GM10266 (cell line): ENCODE results near the gene DLX4.

Experiments
- DNase-seq: peaks from one replicate; pipeline ENCODE4 v3.0.0; 2012; ENCODE audit errors: extremely low spot score
- TF ChIP-seq, protein P1 (sequence below): IDR thresholded peaks from 2 replicates; pipeline ENCODE4 v1.5.1; 2012; ENCODE audit warnings: mild to moderate bottlenecking, low read depth; ENCODE audit not compliant: control insufficient read depth, insufficient read depth; ENCODE audit errors: missing control alignments

Gene DLX4

DNA sequence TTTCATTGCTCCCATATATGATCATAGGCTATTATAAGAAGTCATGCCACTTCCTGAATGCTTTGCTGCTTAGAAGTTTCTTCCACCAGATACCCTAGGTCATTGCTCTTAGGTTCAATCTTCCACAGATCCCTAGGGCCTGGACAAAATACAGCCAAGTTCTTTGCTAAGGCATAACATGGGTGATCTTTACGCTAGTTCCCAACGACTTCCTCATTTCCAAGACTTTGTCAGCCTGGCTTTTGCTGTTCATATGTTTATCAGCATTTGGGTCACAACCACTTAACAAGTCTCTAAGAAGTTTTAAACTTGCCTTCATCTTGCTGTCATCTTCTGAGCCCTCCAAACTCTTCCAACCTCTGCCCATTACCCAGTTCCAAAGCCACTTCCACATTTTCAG, 46.2 kb downstream of the DLX4 start:
- TF ChIP-seq, protein P1, sequence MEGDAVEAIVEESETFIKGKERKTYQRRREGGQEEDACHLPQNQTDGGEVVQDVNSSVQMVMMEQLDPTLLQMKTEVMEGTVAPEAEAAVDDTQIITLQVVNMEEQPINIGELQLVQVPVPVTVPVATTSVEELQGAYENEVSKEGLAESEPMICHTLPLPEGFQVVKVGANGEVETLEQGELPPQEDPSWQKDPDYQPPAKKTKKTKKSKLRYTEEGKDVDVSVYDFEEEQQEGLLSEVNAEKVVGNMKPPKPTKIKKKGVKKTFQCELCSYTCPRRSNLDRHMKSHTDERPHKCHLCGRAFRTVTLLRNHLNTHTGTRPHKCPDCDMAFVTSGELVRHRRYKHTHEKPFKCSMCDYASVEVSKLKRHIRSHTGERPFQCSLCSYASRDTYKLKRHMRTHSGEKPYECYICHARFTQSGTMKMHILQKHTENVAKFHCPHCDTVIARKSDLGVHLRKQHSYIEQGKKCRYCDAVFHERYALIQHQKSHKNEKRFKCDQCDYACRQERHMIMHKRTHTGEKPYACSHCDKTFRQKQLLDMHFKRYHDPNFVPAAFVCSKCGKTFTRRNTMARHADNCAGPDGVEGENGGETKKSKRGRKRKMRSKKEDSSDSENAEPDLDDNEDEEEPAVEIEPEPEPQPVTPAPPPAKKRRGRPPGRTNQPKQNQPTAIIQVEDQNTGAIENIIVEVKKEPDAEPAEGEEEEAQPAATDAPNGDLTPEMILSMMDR, result no peak
- DNase-seq, result no peak

DNA sequence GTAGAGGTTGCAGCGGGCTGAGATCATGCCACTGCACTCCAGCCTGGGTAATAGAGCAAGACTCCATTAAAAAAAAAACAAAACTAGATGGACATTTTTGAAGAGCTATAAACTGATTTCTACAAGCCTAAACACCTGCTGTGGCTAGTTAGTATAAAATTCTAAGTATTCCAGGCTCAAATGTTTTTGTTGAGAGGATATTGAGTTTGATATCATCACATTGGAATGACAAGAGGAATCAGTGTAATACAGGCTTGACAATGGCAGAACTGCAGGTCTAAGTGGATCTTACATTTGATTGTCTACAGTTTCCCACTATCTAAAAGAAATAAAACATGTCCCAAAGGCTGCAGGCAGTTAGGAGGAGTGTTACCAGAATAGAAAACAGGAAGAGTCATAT, 49.9 kb downstream of the DLX4 start:
- no peak for DNase-seq
- TF ChIP-seq, protein P1, result no peak

DNA sequence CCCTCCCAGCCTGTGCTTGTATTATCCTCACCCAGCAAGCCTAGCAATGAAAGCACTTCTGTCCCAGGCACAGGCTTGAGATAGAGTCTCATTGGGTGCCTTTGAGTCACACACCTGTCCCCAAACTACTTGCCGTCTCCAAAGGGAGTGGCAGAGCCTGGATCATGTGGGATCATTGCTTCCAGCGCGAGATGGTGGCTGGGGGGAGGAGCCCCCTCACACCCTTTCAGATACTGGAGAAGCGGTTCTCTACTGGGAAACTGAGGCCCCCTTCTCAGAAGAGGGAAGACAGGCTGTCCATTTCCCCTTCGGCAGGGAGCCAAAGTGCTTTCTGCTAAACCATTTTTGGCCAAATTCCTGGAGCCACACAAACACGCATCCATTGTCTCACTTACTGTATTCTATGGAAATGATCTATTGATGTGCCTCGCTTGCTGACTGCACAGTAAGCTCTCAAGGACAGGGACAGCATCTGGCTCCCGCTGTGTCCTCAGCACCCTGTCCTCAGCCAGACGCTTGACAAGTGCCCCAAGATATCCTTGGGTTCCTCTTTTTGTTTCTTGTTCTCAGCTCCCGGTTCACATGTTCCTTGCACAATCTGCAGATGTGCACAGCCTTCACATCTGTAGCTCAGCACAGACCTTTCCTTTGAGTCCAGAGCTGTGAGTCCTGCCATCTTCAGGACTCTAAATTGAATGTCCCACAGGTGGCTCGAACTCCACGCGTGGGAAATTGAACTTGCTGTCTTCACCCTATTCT, 52.0 kb downstream of the DLX4 start:
- DNase-seq, result no peak
- TF ChIP-seq, protein P1, result no peak

DNA sequence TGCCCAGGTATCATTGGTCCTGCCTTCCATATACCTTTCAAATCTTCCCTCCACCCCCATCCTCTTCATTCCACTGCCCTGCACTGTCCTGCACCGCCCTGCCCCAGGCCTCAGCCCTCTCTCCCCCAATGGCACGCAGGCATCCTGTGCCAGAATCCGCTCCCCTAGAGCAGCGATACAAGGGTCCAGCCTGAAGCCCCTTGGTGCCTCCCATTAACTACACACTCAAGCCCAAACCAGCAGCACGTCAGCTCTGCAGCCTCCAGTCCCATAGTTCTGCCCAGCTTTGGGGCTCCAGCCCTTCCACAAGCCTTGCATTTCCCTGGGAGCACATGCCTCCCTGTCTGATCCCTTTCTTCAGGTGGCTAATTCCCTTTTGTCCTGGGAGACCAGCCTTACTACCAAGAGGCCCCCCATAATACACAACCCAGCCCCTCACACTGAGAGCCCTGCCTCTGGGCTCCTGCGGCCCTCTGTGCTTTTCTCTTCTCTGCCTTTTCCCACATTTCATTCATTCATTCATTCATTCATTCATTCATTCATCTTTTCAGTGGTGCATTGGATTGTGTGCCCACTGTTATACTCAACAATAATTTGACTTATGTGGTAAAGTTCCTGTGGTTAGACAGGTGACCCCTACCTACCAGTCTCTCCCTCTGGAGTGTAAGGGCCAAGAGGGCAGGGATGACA, 52.8 kb downstream of the DLX4 start:
- no peak for DNase-seq
- TF ChIP-seq, protein P1, result no peak

DNA sequence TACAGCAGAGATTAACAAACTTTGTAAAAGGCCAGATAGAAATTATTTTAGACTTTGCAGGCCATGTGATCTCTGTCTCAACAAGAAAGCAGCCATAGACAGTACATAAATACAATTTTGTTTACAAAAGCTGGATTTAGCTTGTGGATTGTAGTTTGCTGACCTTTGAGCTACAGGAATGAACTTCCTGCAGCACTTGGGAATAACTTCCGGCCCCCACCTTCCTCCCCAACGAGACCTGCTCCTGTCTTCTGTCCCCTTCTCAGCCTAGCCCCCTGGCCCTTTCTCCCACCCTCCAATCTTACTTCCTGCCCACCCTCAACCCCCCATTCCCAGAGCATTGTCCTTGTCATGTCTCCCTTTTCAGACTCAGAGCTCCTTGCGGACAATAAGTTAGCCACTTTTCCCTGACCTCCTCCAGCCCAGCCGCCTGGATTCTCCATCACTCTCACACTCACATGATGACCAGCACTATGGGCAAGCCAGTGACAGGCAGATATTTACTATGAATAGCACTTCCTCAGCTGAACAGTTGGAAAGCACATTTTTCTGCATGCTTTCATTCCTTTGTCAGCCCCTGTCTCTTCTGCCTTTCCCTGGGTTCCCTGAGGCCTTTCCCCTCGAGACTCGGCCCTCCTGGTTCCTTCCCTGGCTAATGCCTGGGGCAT, 53.6 kb downstream of the DLX4 start:
- TF ChIP-seq, protein P1, result no peak
- DNase-seq, result no peak

DNA sequence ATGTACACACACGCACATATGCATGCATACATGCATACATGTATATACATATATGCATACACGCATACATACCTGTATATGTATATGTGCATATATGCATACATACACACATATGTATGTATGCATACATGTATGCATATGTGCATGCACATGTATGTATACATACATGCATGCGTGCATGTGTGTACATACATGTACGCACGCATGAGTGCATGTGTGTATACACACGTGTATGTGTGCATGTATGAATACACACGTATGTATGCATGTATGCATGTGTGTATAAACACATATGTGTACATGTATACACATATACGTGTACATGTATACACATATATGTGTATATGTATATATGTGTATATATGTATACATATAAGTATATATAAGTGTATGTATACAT, 54.5 kb downstream of the DLX4 start:
- DNase-seq, result no peak
- TF ChIP-seq, protein P1, result no peak
